ENCODE data around the gene ZNF91. TPM values are rescaled to one million over a fixed set of nuclear protein-coding genes. Genes with fewer than 3 reads are reported as not detected.
A peak's percentile ranks its signal among the peaks of the same experiment; 100 is the strongest.

ZNF91 gene
- polyA plus RNA-seq, 1 donor (not counting 4 experiments of a cell fraction or from before 2014, with no cell fraction given): 14.1 TPM

DNA sequence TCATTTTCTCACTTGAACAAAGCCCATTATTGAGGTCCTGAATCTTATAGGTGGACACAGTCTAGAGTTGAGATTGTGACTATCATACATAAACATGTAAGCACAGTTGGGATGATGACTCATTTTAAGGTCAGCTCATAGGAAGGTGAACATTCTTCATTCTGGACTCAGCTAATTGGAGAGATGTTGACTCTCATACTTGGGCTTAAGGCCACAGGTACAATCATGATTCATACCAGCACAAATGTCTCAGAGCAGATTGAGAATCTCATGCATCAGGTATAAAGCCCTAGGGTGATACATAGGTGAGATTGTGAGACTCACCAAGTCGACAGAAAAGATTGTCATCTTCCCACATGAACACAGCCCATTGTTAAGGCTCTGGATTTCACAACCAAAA, 82.8 kb downstream of the ZNF91 start:
- no peak overlapping the region for H2AFZ ChIP-seq (ENCODE audit: control insufficient read depth, low read length)
- no peak for FAIRE-seq
- no peaks in the 10 kb centered on the region for H3K36me3 ChIP-seq (ENCODE audit: control insufficient read depth in 2 of 2, extremely low read depth in 1 of 2, insufficient read depth in 2 of 2, low read length in 2 of 2)
- H3K4me3 ChIP-seq (ENCODE audit: control insufficient read depth in 2 of 3, extremely low read depth in 1 of 3, insufficient read depth in 2 of 3, low read depth in 1 of 3, low read length in 3 of 3): no peak overlapping the region
- dilution Hi-C loops (cut with MboI; ENCODE audit: extremely low pct_ligation_motif_present, low sequenced_read_pairs): no loop called here
- H3K27me3 ChIP-seq (ENCODE audit: control insufficient read depth, extremely low read depth, insufficient read depth, low read length): no peaks in the 10 kb centered on the region
- H3K27ac ChIP-seq (ENCODE audit: control insufficient read depth, insufficient read depth, low read length): no peak overlapping the region
- no peak for TF ChIP-seq EZH2 (IDR thresholded peaks at IDR 0.05; ENCODE audit: low read length)
- TF ChIP-seq, protein P1, sequence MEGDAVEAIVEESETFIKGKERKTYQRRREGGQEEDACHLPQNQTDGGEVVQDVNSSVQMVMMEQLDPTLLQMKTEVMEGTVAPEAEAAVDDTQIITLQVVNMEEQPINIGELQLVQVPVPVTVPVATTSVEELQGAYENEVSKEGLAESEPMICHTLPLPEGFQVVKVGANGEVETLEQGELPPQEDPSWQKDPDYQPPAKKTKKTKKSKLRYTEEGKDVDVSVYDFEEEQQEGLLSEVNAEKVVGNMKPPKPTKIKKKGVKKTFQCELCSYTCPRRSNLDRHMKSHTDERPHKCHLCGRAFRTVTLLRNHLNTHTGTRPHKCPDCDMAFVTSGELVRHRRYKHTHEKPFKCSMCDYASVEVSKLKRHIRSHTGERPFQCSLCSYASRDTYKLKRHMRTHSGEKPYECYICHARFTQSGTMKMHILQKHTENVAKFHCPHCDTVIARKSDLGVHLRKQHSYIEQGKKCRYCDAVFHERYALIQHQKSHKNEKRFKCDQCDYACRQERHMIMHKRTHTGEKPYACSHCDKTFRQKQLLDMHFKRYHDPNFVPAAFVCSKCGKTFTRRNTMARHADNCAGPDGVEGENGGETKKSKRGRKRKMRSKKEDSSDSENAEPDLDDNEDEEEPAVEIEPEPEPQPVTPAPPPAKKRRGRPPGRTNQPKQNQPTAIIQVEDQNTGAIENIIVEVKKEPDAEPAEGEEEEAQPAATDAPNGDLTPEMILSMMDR (optimal IDR thresholded peaks at IDR 0.05 in 1 of 3, IDR thresholded peaks at IDR 0.05 in 1 of 3, conservative IDR thresholded peaks at IDR 0.05 in 1 of 3; ENCODE audit: extremely low read depth in 1 of 3, insufficient read depth in 2 of 3, low read length in 3 of 3): no peak
- no peak overlapping the region for H3K9ac ChIP-seq (ENCODE audit: control insufficient read depth, extremely low read depth, insufficient read depth, low read length)
- H3K4me2 ChIP-seq (ENCODE audit: control insufficient read depth, extremely low read depth, insufficient read depth, low read depth, low read length): no peak overlapping the region
- no peaks in the 10 kb centered on the region for H4K20me1 ChIP-seq (ENCODE audit: control insufficient read depth, extremely low read depth, insufficient read depth, low read length)
- peaks cover 5% of the 10 kb centered on the region for H3K9me3 ChIP-seq (ENCODE audit: control insufficient read depth, low read depth, low read length)
- no peaks in the 10 kb centered on the region for H3K4me1 ChIP-seq (ENCODE audit: control insufficient read depth, extremely low read depth, insufficient read depth, low read length)
- no peaks in the 10 kb centered on the region for H3K9me1 ChIP-seq (ENCODE audit: control insufficient read depth, extremely low read depth, insufficient read depth, low read length)
- H3K79me2 ChIP-seq (ENCODE audit: control insufficient read depth, insufficient read depth, low read length): no peaks in the 10 kb centered on the region
- peak; percentile 49 for DNase-seq (ENCODE audit: low read depth, low spot score)

DNA sequence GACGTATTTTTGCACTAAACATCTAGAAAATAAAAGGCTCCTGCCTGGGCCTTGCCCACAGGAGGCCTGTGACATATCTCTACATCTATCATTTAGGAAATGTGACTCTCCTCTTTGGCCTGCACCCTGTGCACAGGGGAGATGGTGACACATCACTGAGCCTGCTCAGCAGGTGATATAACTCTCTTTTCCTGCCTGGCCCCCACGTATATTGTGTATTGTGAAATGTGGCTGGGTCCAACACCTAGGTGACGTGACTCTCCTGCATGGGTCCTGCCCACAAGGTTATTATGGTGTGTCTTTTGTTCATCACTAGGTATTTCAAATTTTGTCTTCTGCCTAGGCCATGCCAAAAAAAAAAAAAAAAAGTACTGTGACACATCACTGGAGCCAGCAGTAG, 83.7 kb downstream of the ZNF91 start:
- Histone ChIP-seq H3K9me1 (ENCODE audit: control insufficient read depth, extremely low read depth, insufficient read depth, low read length) (no peaks in the 10 kb centered on the region), H3K9me3 (ENCODE audit: control insufficient read depth, low read depth, low read length) (peaks cover 3% of the 10 kb centered on the region), H2AFZ (ENCODE audit: control insufficient read depth, low read length) (no peak overlapping the region), H3K9ac (ENCODE audit: control insufficient read depth, extremely low read depth, insufficient read depth, low read length) (no peak overlapping the region), H3K79me2 (ENCODE audit: control insufficient read depth, insufficient read depth, low read length) (no peaks in the 10 kb centered on the region), H3K27ac (ENCODE audit: control insufficient read depth, insufficient read depth, low read length) (no peak overlapping the region), H4K20me1 (ENCODE audit: control insufficient read depth, extremely low read depth, insufficient read depth, low read length) (no peaks in the 10 kb centered on the region), H3K27me3 (ENCODE audit: control insufficient read depth, extremely low read depth, insufficient read depth, low read length) (no peaks in the 10 kb centered on the region), H3K4me3 (ENCODE audit: control insufficient read depth in 2 of 3, extremely low read depth in 1 of 3, insufficient read depth in 2 of 3, low read depth in 1 of 3, low read length in 3 of 3) (no peak overlapping the region), H3K36me3 (ENCODE audit: control insufficient read depth in 2 of 2, extremely low read depth in 1 of 2, insufficient read depth in 2 of 2, low read length in 2 of 2) (no peaks in the 10 kb centered on the region), H3K4me1 (ENCODE audit: control insufficient read depth, extremely low read depth, insufficient read depth, low read length) (no peaks in the 10 kb centered on the region), H3K4me2 (ENCODE audit: control insufficient read depth, extremely low read depth, insufficient read depth, low read depth, low read length) (no peak overlapping the region)
- dilution Hi-C loops (cut with MboI; ENCODE audit: extremely low pct_ligation_motif_present, low sequenced_read_pairs): no loop called here
- no peak for FAIRE-seq
- TF ChIP-seq EZH2 (IDR thresholded peaks at IDR 0.05; ENCODE audit: low read length): no peak
- TF ChIP-seq, protein P1 (optimal IDR thresholded peaks at IDR 0.05 in 1 of 3, IDR thresholded peaks at IDR 0.05 in 1 of 3, conservative IDR thresholded peaks at IDR 0.05 in 1 of 3; ENCODE audit: extremely low read depth in 1 of 3, insufficient read depth in 2 of 3, low read length in 3 of 3): no peak
- no peak for DNase-seq (ENCODE audit: low read depth, low spot score)
